ENCODE data around the gene JDP2. TPM values are rescaled to one million over a fixed set of nuclear protein-coding genes. Genes with fewer than 3 reads are reported as not detected.
A peak's percentile ranks its signal among the peaks of the same experiment; 100 is the strongest.

The JDP2 gene
- total RNA-seq, 1 donor from 2014 or later = 58.4 TPM

DNA sequence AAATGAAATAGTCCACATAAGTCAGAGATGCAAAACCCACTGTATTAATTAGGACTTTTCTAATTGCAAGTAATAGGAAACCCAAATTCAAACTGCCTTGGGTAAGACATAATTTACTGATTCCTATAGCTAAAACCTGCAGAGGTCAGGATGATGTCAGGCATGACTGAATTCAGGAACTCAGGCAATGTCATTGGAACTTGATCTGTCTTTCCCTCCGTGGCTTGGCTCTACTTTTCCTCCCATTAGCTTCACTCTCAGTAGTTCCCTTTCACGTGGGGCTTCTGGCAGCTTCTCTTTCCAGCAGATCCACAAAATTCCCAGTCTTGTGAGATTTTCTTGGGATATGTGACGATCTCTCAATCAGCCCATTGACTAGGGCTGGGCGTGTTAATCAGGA, 2.4 kb upstream of the JDP2 start:
- Histone ChIP-seq H3K27me3 (ENCODE audit: control insufficient read depth, insufficient read depth, low read length) (no peaks in the 10 kb centered on the region), H3K4me3 (ENCODE audit: low read depth, low read length) (no peak overlapping the region), H3K36me3 (ENCODE audit: control insufficient read depth, insufficient read depth, low read length) (no peaks in the 10 kb centered on the region)
- FAIRE-seq (no peak), DNase-seq (ENCODE audit: low read depth) (no peak)
- TF ChIP-seq, protein P1, sequence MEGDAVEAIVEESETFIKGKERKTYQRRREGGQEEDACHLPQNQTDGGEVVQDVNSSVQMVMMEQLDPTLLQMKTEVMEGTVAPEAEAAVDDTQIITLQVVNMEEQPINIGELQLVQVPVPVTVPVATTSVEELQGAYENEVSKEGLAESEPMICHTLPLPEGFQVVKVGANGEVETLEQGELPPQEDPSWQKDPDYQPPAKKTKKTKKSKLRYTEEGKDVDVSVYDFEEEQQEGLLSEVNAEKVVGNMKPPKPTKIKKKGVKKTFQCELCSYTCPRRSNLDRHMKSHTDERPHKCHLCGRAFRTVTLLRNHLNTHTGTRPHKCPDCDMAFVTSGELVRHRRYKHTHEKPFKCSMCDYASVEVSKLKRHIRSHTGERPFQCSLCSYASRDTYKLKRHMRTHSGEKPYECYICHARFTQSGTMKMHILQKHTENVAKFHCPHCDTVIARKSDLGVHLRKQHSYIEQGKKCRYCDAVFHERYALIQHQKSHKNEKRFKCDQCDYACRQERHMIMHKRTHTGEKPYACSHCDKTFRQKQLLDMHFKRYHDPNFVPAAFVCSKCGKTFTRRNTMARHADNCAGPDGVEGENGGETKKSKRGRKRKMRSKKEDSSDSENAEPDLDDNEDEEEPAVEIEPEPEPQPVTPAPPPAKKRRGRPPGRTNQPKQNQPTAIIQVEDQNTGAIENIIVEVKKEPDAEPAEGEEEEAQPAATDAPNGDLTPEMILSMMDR (IDR thresholded peaks at IDR 0.05; ENCODE audit: insufficient read depth, low read length, severe bottlenecking) = no peak

DNA sequence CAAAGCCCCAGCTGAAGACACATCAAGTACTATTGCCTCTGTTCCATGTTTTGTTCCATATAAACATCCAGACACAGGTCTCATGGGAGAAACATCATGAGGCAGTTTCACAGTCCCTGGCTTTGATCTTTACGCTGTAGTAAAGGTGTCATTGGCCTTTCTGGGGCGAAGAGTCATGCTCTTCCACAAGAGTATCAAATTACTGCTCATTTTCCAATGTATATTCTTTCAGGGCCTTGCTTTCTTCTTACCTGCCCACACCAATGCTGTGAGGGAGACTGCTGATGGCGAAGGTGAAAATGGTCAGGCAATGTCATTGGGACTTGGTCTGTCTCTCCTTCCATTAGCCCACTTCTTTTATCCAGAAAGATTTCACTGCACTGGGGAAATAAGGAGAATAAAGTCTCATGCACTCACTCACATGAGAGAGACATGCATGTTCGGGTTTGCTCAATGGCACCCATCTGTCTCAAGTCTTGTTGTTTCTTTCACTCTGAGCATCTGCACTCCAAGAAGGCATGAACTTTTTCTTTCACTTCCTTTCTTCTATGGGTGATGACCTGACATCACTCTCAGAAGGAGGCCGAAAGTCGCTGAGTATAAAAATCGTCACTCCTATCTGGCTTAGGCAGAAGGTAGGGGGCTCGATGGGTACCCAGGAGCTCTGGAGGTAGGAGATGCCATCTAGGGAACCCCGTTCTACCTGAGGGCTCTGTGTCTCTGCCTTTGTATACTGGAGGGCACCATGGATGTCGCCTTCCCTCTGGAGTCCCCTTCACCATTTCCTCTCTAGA, 1.3 kb upstream of the JDP2 start:
- FAIRE-seq (no peak), DNase-seq (ENCODE audit: low read depth) (no peak)
- TF ChIP-seq, protein P1 (IDR thresholded peaks at IDR 0.05; ENCODE audit: insufficient read depth, low read length, severe bottlenecking) = no peak
- Histone ChIP-seq H3K27me3 (ENCODE audit: control insufficient read depth, insufficient read depth, low read length) (no peaks in the 10 kb centered on the region), H3K4me3 (ENCODE audit: low read depth, low read length) (no peak overlapping the region), H3K36me3 (ENCODE audit: control insufficient read depth, insufficient read depth, low read length) (peaks cover 1% of the 10 kb centered on the region)

DNA sequence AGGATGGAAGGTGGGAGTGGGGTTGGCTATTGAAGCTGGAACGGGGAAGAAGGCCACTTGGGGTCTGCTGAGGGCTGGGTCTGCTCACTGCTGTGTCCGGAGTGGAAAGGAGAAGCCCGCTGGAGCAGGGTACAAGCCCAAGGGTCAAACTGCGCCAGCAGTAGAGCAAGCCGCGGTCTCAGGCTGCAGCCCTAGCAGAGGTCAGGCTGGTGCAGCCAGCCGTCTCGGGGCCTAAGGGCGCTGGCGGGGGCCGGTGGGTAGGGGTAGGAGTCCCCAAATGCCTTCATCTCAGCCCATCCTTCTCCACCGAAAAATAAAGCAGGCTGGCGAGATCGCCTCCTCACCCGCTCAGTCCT, 718 bp upstream of the JDP2 start:
- DNase-seq (ENCODE audit: low read depth) = no peak
- Histone ChIP-seq H3K4me3 (ENCODE audit: low read depth, low read length) (peak overlapping the region; percentile 63), H3K27me3 (ENCODE audit: control insufficient read depth, insufficient read depth, low read length) (no peaks in the 10 kb centered on the region), H3K36me3 (ENCODE audit: control insufficient read depth, insufficient read depth, low read length) (peaks cover 3% of the 10 kb centered on the region)
- FAIRE-seq = no peak
- TF ChIP-seq, protein P1 (IDR thresholded peaks at IDR 0.05; ENCODE audit: insufficient read depth, low read length, severe bottlenecking) = no peak

DNA sequence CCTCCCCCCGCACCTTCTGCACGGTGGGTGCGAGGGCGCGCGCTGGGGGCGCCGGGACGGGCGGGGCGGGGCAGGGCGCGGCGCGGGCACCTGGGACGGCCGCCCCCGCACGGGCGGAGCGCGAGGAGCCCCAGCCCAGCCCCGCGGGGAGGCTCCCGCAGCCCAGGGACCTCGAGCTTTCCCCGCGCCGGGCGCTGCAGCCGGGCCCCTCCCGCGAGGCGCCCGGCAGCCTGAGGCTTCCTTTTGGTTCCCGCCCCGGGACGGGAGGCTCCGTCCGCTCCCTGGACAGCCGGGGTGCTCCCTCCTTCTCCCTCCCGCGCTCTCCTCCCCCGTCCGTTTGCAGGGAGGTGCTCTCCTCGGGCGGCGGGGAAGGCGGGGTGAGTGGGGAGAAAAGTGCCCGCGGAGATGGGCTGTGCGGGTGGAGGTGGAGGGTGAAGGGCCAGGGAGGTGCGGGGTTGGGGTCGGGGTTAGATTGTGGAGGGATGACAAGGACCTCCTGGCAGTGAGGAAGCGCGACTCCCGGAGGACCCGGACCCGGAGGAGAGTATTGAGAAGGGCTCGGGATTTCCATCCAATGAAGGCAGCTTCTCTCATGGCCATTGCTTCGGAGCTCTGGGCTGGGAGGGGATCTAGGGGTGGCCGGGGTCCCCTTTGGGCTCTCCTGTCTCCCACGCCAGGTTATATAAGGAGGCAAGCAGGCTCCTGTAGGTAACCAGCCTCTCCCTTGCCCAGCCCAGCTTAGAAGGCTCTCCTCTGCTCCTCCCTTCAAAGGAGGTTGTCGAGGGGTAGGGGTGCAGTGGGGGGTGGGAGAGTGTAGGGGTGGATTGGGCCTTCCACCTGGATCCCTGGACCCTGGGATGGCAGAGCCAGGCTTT, 645 bp downstream of the JDP2 start:
- DNase-seq (ENCODE audit: low read depth) (no peak), FAIRE-seq (no peak)
- peaks cover 7% of the 10 kb centered on the region for H3K36me3 ChIP-seq (ENCODE audit: control insufficient read depth, insufficient read depth, low read length)
- H3K27me3 ChIP-seq (ENCODE audit: control insufficient read depth, insufficient read depth, low read length) = no peaks in the 10 kb centered on the region
- peak overlapping the region; percentile 63 for H3K4me3 ChIP-seq (ENCODE audit: low read depth, low read length)
- TF ChIP-seq, protein P1 (IDR thresholded peaks at IDR 0.05; ENCODE audit: insufficient read depth, low read length, severe bottlenecking) = no peak

DNA sequence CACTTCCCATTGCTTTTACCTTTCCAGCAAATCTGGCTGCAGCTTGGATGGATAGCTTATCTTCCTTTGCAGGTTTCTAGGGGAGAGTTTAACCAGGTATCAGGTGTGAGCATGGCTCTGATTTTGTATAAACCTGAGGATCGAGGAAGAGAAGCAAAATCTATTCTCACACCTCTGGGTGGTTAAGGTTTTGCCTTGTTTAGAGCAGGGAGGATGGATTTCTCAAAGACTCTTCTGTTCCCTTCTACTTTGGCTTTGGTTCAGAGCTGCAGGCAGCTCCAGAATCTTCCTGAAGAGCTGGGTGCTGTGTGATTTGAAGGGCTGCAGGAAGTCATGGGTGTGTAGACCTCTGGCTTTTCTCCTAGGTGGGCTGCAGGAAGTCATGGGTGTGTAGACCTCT, 1.7 kb downstream of the JDP2 start:
- Histone ChIP-seq H3K4me3 (ENCODE audit: low read depth, low read length) (peak overlapping the region; percentile 63), H3K36me3 (ENCODE audit: control insufficient read depth, insufficient read depth, low read length) (peaks cover 13% of the 10 kb centered on the region), H3K27me3 (ENCODE audit: control insufficient read depth, insufficient read depth, low read length) (no peaks in the 10 kb centered on the region)
- TF ChIP-seq, protein P1 (IDR thresholded peaks at IDR 0.05; ENCODE audit: insufficient read depth, low read length, severe bottlenecking) = no peak
- DNase-seq (ENCODE audit: low read depth) (no peak), FAIRE-seq (no peak)

All from bronchial epithelial cell (primary cell).